Astrocyte of the hippocampus (primary cell): ENCODE measurements around the gene SCARB2.
A peak's percentile ranks its signal among the peaks of the same experiment; 100 is the strongest.

Source experiments
- DNase-seq: peaks from one replicate; pipeline ENCODE4 v3.0.0; 2011; ENCODE audit warnings: low read depth, low spot score

SCARB2 gene

DNA sequence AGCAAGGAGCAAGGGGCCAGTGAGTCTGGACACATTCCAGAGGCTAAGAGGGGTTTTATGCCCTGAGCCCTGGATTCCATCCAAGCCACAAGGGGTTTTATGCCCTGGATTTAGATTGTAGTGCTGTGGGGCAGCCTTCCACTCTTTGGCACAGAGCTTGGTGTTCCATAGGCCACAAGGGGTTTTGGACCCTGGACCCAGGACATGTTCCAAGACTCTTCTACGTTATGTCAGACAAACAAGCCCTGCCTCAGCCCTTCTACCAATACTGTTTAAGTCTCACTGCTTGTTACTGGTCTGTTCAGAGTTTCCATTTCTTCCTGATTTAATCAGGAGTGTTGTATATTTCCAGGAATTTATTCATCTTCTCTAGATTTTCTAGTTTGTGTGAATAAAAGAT lies 12.8 kb upstream of the SCARB2 start:
- DNase-seq: no peak

DNA sequence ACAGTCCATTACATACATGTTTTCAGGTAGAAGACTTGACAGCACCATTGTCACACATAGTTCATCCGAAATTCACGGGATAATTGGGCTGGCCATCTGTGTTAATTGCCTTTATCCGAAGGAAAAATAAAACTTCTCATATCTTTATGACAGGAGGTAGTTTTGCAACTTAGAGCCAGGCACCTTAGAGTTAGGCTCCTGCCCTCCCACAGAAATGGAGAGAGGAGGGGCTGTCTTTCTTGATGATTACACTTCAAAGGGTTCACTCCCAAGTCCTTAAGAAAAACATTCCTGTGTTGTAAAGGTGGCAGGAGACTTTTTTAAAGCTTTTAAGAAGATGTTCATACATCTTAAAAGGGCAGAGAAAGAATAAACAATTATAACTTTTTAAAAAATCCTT lies 10.5 kb upstream of the SCARB2 start:
- no peak for DNase-seq

DNA sequence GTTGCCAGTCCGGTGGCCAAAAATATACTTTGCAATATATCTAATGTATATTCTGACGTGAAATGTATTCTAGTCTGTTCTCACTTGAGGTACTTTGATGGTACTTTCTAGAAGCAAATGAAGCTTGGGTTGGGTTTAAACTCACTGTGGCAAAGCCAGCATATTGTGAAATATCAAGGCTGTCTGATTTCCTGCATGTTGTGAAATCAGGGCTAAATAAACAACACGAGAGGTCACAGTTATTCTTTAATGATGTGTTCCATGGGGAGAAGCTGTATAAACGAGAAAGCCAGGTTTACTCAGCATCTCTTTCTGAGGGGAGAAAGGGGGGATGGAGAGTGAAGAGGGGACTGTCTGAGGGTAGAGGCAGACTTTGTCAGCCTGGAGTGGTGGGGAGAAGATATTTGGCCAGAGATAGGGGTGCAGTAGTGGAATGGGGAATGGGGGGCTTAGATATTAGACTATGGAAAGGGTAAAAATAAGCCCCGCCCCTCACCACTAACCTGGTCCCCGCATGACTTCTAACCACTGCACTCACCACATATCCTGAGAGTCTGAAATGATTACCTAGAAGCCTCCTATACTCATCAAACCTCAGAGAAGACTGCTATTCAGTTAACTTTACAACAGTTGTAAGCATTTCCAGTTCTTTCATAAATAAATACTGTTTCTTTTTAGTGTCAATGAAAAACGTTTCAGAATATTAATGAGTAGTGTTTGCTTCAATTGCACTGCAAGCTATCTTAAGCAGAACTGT lies 5.9 kb upstream of the SCARB2 start:
- DNase-seq: no peak

DNA sequence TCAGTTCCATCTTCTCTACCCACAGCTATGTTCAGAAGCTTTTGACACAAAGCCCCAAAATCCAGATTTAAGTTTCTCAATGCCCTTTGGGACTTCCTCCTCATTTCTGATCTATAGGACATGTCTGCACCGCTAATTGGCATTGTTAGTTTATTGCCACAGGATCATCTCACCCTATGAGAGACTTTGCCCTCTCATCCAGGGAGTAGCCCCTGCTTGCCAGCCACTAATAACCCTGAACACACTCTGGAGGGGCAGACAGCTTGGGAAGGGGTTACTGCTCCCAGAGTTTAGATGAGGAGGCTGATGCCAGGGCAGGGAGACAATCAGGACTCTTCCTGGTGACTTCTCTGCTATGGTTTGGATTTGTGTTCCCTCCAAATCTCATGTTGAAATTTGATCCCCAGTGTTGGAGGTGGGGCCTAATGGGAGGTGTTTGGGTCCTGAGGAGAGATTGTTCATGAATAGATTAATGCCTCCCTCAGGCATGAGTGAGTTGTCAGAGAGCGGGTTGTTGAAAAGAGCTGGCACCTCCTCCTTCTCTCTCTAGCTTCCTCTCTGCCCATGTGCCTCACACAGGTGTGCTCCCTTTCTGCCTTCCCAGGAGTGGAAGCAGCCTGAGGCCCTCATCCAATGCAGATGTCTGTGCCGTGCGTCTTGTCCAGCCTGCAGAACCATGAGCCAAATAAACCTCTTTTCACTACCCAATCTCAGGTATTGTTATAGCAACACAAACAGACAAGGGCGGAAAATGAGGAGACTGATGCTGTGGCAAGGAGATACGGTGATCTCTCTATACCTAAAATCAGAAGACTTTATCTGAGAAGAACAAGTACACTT lies 3.6 kb upstream of the SCARB2 start:
- no peak for DNase-seq

DNA sequence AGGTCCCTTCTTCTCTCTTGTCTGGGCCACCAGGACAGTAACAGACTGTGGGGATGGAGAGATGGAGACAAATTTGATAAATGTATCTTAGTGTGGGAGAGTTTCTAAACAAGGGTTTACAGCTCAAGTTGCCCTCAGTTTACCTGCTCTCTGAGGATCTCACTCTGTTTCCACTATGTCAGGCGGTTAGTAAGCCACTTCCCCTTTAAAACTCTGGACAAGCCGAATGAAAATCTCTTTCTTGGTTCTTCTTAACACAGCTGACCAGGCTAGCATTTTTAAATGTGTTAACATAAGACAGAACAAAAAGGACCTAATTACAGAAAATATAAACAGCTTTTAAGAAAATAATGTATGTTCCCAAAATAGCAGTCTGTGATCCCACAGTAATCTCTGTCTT lies 2.9 kb upstream of the SCARB2 start:
- no peak for DNase-seq

DNA sequence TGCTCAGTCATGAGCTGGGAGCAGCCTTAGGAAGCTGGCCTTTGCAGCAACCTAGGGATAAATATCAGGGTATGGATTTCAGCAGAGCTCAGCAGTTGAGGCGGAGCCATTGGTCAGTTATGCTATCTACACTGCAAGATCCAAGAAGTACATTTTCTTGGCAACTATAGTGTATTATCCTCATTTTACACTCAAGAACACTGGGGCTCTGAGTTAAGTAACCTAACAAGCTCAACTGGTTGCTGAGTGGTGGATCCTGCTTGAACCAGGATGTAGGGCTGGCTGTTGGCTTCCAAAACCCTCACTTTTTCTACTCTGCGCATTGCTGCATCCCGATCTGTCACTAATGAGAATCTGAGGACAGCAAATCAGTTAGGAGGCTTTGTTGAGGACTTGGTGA lies 1.5 kb upstream of the SCARB2 start:
- no peak for DNase-seq

DNA sequence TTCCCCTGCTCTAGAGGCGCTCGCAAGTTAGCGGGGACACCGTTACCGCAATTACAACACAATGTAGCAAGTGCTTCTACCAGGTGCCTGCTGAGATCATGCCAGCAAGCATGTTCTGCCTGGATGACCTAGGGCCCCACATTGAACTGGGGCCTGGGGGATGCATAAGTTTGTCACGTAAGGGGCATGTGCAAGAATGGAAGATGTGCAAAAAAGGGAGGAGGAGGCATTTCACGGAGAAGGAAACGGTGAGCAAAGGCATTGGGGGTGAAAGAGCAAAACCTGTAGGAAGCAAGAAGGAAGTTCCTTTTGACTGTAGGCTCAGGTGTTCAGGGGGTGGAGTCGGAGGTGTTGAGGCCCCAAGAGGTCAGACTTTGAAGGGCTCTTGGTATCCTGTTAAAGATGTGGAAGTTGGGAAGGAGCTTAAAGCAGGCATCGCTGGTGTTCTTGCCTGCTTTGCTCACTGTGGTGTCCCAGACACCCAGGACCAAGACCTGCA lies 602 bp upstream of the SCARB2 start:
- DNase-seq: no peak

DNA sequence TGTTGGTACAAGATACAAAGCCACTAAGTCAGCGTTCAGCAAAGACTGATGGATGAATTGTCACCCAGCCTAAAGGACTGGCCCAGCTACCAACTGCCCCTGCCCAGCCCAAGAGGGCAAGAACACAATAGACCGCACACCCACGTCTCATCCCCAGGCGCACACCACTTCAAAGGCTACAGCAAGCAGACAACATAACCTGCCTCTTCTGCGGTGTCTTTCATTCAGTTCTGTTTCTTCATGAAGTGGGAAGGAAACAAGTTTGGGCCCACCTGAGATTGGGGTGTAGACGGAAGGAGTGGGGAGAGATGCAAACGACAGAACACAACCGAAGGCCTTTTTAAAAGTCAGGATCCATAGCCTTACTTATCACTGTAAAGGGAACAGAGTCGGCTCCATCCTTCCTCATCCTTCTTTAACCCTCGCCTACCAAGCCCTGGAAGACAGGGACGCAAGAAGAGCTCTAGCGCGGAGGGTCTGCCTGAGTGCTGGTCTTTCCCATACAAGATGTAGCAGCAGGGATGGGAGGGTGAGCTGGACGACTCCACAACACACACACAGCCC lies 691 bp downstream of the SCARB2 start:
- DNase-seq: no peak

DNA sequence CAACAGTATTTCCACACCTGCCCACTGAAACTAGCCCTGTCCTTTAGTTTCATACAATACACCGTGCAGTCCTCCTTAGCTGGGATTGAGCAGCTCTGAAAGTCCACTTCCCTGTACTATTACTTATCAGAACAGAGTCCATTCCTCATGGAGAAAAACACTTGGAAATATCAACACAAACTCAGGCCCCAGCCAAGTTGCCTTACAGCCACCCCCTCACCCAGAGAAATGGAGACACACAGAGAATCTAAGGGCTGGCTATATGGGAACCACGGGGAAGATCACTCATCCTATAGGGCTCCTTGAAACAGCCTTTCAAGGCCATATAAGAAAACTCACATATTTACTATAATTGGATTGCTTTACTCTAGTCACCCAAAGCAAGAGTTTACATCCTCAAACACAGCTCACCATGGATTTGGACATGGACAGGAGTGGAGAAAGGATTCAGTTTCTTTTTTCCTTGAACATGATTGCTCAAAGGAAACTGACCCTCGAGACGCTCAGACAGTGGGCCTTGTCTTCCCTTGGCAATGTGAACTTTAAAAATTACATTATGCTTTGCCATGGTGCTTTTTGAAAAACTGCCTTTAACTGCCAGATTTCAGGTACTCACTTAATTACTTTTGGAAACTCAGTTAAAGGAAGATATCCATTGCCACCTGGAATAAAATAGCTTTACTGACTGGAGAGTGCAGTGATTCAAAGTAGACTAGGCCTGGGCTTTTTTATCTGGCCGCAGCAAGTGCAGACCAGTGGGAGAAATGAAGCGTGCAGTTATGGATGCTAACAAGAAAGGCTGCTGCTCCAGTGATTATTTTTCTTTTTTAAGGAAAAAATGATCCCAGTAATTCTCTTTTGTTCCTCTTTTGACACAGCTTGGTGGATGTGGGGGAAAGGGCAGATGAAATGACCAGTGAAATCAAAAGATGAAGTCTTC lies 1.6 kb downstream of the SCARB2 start:
- peak; percentile 58 for DNase-seq

DNA sequence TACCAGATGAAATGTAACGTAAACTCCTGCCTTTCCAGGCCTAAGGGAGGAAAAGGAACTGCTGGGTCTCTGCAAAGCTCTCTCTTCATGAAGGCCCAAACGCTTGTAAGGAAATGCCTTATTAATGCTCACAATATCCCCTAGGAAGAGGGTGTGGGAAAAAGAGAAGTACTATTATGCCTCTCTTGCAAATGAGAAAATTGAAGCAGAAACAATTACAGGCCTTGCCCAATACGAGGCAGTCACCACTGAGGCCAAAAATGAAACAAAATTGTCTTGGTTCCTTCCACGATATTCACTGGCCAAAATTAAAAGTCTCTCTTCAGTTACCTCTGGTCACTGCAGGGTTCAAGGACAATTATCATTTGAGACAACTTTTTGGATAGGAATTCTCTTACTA lies 3.2 kb downstream of the SCARB2 start:
- no peak for DNase-seq

DNA sequence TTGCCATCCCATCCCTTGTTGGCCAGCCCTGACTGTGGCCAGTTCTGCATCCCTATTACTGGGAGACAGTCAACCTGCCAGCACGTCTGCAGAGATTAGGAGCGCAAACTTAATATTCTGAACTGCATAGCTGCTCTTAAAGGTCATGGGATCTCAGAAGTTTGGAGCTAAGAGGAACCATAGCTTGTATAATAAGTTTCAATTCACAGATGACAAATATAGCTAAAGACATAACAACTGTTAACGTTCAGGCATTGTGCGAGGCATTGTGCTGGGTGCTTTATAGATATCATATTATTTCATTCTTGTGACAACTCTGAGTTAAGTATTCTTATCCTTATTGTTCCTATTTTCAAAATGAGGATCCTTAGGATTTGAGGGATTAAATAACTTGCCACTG lies 3.7 kb downstream of the SCARB2 start:
- DNase-seq: no peak

DNA sequence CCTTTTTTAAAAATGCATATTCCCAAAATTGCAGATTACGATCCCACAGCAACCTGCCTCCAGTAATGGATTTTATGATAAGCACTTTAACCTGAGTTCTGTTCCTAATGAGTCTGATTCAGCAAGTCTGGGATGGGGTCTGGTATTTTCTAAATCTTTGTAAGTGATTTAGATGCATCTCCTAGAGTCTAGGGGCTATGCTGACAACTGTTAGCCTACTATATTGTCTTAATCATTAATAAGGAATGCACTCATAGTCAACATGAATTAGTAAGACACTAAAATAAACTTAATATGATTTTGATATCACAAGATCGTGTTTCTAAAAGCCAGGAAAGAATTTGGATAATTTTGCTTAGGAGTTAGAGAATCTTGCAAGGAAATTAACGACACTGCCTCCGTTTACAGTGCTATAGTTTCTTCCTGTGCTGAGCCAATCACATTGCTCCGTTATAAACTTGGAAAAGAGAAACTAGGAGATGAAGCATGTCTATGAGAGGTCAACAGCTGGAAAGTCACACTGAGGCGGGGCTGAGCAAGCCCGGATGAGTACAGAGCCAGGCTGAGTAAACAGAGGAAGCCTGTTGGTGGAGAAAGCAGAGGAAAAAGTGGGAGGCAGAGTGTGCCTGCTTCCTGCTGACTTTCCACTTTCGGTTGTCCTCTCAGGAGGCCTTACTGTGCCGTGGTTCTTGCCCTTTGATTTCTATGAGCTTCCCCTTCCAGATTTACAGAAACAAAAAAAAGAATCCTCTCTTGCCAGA lies 5.4 kb downstream of the SCARB2 start:
- DNase-seq: no peak

DNA sequence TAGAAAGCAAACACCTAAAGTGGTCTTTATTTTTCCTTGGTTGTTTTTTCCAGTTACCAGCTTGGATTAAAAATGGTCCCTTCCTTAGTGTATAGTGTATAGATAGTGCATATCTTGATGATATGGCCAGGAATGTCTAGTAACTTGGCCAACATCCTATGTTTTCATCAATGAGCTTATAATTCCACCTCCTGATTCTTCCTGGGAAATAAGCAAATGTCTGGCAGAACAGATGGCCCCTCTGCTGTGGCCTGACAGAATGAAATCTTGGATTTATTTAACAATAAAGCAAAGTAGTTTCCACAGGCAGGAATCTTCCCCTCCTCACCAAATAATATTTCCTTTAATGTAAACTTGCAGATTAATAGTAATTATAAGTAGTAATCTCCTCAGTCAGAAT lies 6.1 kb downstream of the SCARB2 start:
- DNase-seq: no peak

DNA sequence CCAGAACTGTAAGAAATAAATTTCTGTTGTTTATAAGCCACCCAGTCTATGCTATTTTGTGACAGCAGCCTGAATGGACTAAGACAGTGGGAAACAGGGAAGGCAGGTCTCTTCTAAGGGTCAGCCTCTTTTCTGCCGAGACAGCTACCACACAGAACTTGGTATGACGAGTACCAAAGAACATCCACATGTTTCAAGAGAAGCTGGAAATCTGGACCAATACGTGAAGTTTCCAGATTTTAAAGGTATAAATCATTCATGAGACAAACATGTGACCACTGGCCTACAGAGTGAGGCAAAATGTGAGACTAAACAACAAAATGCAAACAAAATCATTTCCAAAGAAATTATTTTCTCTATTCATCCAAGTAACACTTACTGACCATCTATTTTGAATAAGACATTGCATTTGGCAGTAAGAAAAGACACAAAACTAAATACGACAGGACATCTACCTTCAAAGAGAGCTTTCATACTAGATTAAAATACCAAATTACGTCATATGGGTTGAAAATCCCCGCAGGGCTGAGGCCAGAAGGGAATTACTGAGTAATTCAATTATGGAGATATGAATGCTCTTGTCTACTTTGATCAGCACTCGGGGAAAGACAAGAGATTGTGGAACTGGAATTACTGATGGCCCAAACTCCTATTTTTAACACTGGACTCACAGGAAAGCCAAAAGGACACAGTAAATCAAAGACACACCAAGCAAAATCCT lies 7.2 kb downstream of the SCARB2 start:
- no peak for DNase-seq

DNA sequence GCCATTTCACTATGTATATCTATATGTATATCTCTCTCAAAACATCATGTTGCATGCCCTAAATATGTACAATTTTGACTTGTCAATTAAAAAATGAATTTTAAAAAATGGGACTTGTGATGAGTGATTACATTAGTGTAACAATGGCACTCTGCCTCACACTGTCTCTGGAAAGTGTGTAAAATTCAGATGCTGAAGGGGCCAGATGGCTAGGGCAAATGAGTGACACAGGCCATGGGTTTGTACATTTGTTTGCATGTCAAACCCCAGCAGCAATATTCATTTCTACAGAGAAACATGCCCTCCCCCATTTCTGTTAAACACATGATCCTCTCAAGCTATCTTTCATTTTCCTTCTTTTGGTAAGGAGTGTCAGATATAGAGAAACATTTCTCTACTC lies 8.1 kb downstream of the SCARB2 start:
- no peak for DNase-seq

DNA sequence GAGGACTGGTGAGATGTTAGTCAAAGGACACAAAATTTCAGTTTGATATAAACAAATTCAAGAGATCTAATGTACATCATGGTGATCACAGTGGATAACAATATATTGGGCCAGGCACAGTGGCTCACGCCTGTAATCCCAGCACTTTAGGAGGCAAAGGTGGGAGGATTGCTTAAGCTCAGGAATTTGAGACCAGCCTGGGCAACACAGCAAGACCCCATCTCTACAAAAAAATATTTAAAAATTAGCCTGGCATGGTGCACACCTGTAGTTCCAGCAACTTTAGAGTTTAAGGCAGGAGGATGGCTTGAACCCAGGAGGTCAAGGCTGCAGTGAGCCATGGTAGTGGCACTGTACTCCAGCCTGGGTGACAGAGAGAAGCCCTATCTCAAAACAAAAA lies 8.7 kb downstream of the SCARB2 start:
- no peak for DNase-seq

DNA sequence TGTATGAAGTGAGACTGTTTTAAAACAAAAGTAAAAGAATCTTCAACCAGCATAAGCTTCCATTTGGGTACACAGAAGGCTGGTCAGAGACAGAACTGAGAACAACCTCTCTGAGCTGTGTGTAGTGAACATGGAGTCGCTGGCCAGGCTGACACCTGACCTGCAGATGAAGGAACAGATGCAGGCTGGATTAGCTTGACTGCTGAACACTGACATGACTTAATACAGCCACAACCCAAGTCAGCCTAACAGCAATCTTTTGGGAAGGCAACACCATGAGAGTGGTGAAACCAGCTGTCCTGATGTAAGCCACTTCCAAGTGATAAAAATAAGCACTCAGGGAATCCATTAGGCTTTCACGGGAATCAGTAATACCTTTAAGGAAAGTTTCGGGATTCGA lies 10.1 kb downstream of the SCARB2 start:
- no peak for DNase-seq

DNA sequence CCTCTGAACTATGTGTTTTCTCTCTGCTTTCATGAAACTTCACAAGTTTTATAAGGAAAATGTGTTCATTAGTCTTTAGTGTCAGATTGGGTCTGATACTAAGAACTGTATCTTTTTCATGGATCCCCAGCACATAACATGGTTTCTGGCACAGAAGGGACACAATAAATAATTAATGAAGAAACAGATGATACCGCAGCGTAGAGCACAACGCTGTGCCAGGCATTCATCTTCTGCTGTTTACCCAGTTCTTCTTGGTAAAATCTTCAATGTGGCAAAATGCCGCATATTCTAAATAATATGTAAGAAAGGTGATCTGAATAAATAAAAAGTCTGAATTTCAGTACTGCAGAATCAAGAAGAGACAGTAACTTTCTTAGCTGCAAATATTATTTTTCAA lies 12.3 kb downstream of the SCARB2 start:
- no peak for DNase-seq

DNA sequence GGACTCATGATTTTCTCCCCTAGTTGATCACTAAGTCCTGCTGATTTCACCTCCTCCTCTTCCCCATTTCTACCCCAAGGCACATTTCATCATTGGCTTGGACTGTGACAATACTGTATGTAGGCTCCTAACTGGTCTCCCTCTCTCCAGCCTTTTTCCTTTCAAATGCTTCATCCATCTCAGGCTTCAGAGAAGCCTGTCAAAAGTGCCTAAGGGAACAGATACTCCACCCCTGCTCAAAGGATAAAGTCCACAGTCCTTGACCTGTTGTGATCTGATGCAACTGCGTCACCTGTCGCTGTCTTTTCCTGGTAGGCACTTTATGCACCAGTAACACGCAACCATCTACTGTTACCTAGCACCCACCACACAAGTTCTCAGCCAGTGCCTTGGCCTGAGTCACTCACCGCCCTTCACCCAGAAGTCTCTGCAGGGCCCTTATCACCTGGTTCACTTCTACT lies 12.8 kb downstream of the SCARB2 start:
- DNase-seq: no peak

DNA sequence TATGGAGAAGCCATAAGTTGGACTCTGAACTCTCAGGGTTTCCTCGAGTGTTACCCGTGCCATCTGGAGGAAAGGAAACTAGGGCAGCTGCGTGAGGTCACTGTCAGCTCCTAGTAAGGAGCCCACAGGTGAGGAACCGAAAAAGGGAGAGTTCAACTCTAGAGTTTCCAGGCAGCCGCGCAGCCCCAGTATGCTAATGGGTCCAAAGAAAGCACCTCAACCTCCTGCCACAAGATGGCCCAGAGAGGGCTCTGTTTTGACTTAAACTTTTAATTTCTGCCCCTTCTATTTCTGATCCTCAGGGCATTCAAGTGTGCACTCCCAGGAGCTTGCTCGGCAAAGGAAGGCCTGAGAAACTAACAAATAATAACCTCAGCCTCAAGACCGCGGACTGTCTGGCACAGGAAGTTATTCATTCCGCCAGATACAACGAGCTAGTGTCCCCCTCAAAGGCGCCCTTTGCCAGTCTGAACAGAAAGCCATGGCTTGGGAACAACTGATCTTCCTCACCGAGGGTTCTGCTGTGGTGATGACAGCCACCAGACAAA lies 13.9 kb downstream of the SCARB2 start:
- DNase-seq: peak; percentile 28
